ENCODE data around the gene GRK3. TPM values are rescaled to one million over a fixed set of nuclear protein-coding genes. Genes with fewer than 3 reads are reported as not detected.
"Not testable (repeated sequence)": the region's sequence is repeated elsewhere in the genome, so short reads cannot be mapped to it uniquely, and the experiment has no call there.

The GRK3 gene
- total and polyA plus RNA-seq, 2 donors from 2014 or later, result 1.6 to 11.5 TPM

DNA sequence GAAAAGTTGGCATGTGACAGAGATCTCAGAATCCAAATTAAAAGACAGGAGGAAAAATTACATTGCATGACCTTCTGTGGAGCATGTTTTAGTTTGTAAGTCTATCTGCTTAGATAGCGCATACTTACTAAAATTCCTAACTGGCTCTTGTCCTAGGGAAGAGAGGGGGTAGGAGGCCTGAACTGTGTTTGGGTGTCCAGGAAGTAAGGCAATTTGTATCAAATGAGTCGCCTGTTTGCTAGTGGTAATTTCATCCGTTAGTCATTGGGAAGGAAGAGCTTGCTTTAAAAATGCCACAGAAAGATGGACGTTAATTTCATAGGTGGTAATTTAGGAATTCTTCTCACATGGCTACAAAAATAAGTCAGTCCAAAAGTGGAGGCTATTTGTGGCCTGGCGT, 18.5 kb downstream of the GRK3 start:
- no peak overlapping the region for H3K27ac ChIP-seq (ENCODE audit: low read depth in 2 of 2, low read length in 2 of 2)
- H3K9me3 ChIP-seq (ENCODE audit: control insufficient read depth in 2 of 3, insufficient read depth in 1 of 3, low read length in 3 of 3), result no peaks in the 10 kb centered on the region
- H3K9ac ChIP-seq (ENCODE audit: low read length in 3 of 3), result no peak overlapping the region
- no peak overlapping the region for H3K4me3 ChIP-seq (ENCODE audit: low read length in 3 of 3)
- FAIRE-seq, result no peak
- no peaks in the 10 kb centered on the region for H3K4me1 ChIP-seq (ENCODE audit: control insufficient read depth in 2 of 3, insufficient read depth in 2 of 3, low read depth in 1 of 3, low read length in 3 of 3)
- TF ChIP-seq CTCF (IDR thresholded peaks at IDR 0.05; ENCODE audit: borderline replicate concordance, extremely low read depth, insufficient read depth), result no peak
- H3K27me3 ChIP-seq (ENCODE audit: control insufficient read depth, insufficient read depth, low read length), result no peaks in the 10 kb centered on the region
- DNase-seq, result no peak
- H3K36me3 ChIP-seq (ENCODE audit: control insufficient read depth in 2 of 3, insufficient read depth in 3 of 3, low read length in 3 of 3), result no peaks in the 10 kb centered on the region
- intact Hi-C loops (cut with DNase I), result no loop called here

DNA sequence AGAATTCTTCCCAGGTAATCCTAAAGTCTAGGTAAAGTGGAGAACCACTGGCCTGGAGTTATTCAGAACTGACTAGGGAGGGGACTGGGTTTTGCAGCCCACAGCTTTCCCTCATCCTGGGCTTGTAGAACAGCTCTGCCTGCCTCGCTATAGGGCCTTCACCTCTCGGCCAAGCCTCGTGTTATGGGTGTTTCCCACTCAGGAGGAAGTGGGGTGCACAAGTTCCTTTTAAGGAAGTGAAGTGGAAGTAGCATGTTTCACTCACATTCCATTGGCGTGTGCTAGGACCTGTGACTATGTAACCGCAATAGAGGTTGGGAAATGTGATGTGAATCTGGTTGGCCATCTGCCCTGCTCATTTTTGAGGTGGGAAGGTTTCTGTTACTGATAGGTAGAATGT, 20.5 kb downstream of the GRK3 start:
- FAIRE-seq; intact Hi-C loops (cut with DNase I); H3K4me1 ChIP-seq (ENCODE audit: control insufficient read depth in 2 of 3, insufficient read depth in 2 of 3, low read depth in 1 of 3, low read length in 3 of 3); H3K36me3 ChIP-seq (ENCODE audit: control insufficient read depth in 2 of 3, insufficient read depth in 3 of 3, low read length in 3 of 3); H3K27ac ChIP-seq (ENCODE audit: low read depth in 2 of 2, low read length in 2 of 2); H3K9me3 ChIP-seq (ENCODE audit: control insufficient read depth in 2 of 3, insufficient read depth in 1 of 3, low read length in 3 of 3); DNase-seq; H3K27me3 ChIP-seq (ENCODE audit: control insufficient read depth, insufficient read depth, low read length); H3K9ac ChIP-seq (ENCODE audit: low read length in 3 of 3); H3K4me3 ChIP-seq (ENCODE audit: low read length in 3 of 3): not testable (repeated sequence)

DNA sequence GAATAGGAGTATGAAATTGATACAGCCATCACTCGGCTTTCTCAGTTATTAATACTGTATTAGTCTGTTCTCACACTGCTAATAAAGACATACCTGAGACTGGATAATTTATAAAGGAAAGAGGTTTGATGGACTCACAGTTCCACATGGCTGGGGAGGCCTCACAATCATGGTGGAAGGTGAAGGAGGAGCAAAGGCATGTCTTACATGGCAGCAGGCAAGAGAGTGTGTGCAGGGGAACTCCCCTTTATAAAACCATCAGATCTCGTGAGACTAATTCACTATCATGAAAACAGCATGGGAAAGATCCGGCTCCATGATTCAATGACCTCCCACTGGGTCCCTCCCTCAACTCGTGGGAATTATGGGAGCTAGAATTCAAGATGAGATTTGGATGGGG, 25.2 kb downstream of the GRK3 start:
- H3K27me3 ChIP-seq (ENCODE audit: control insufficient read depth, insufficient read depth, low read length); H3K36me3 ChIP-seq (ENCODE audit: control insufficient read depth in 2 of 3, insufficient read depth in 3 of 3, low read length in 3 of 3); H3K27ac ChIP-seq (ENCODE audit: low read depth in 2 of 2, low read length in 2 of 2); H3K4me1 ChIP-seq (ENCODE audit: control insufficient read depth in 2 of 3, insufficient read depth in 2 of 3, low read depth in 1 of 3, low read length in 3 of 3); DNase-seq; FAIRE-seq; H3K4me3 ChIP-seq (ENCODE audit: low read length in 3 of 3); intact Hi-C loops (cut with DNase I); H3K9ac ChIP-seq (ENCODE audit: low read length in 3 of 3); H3K9me3 ChIP-seq (ENCODE audit: control insufficient read depth in 2 of 3, insufficient read depth in 1 of 3, low read length in 3 of 3): not testable (repeated sequence)

DNA sequence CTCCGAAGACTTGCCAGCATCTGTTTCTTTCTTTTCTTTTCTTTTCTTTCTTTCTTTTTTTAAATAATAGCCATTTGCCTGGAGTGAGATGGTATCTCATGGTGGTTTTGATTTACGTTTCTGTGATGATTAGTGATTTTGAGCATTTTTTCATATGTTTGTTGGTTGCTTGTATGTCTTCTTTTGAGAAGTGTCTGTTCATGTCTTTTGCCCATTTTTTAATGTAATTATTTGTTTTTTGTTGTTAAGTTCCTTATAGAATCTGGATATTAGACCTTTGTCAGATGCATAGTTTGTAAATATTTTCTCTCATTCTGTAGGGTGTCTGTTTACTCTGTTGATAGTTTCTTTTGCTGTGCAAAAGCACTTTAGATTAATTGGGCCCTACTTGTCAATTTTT, 28.8 kb downstream of the GRK3 start:
- H3K9me3 ChIP-seq (ENCODE audit: control insufficient read depth in 2 of 3, insufficient read depth in 1 of 3, low read length in 3 of 3); H3K27me3 ChIP-seq (ENCODE audit: control insufficient read depth, insufficient read depth, low read length); H3K9ac ChIP-seq (ENCODE audit: low read length in 3 of 3); DNase-seq; H3K36me3 ChIP-seq (ENCODE audit: control insufficient read depth in 2 of 3, insufficient read depth in 3 of 3, low read length in 3 of 3); H3K4me3 ChIP-seq (ENCODE audit: low read length in 3 of 3); intact Hi-C loops (cut with DNase I); H3K4me1 ChIP-seq (ENCODE audit: control insufficient read depth in 2 of 3, insufficient read depth in 2 of 3, low read depth in 1 of 3, low read length in 3 of 3); FAIRE-seq; H3K27ac ChIP-seq (ENCODE audit: low read depth in 2 of 2, low read length in 2 of 2): not testable (repeated sequence)

- Histone ChIP-seq H3K9ac (ENCODE audit: low read length in 3 of 3) (no peak overlapping the region), H3K27me3 (ENCODE audit: control insufficient read depth, insufficient read depth, low read length) (no peaks in the 10 kb centered on the region)
- FAIRE-seq, result no peak
These were observed 34.1 kb downstream of the GRK3 start for GRCh38 chr22:25598609-25599008.

More at GRCh38 chr22:25598609-25599008, 34.1 kb downstream of the GRK3 start:
- no peaks in the 10 kb centered on the region for H3K4me1 ChIP-seq (ENCODE audit: control insufficient read depth in 2 of 3, insufficient read depth in 2 of 3, low read depth in 1 of 3, low read length in 3 of 3)
- no peaks in the 10 kb centered on the region for H3K9me3 ChIP-seq (ENCODE audit: control insufficient read depth in 2 of 3, insufficient read depth in 1 of 3, low read length in 3 of 3)
- intact Hi-C loops (cut with DNase I), result no loop called here
- no peak for TF ChIP-seq CTCF (IDR thresholded peaks at IDR 0.05; ENCODE audit: borderline replicate concordance, extremely low read depth, insufficient read depth)
- no peaks in the 10 kb centered on the region for H3K36me3 ChIP-seq (ENCODE audit: control insufficient read depth in 2 of 3, insufficient read depth in 3 of 3, low read length in 3 of 3)
- H3K27ac ChIP-seq (ENCODE audit: low read depth in 2 of 2, low read length in 2 of 2), result no peak overlapping the region
- no peak overlapping the region for H3K4me3 ChIP-seq (ENCODE audit: low read length in 3 of 3)
- DNase-seq, result no peak
